H9 (cell line): ENCODE results near the gene COL18A1. TPM values are rescaled to one million over a fixed set of nuclear protein-coding genes. Genes with fewer than 3 reads are reported as not detected.

ENCODE experiments used
- DNase-seq: peaks from one replicate; pipeline ENCODE4 v3.0.0-alpha.2; 2017
- H2AFZ ChIP-seq: one replicate; pipeline ENCODE4 v1.6.1; 2013; ENCODE audit warnings: mild to moderate bottlenecking, low read length, control low read depth, moderate library complexity
- H2AK5ac ChIP-seq: 2 replicates; pipeline ENCODE4 v1.6.1; 2013; ENCODE audit warnings: low read length, control low read depth, mixed read lengths; ENCODE audit not compliant: insufficient read length
- H2BK120ac ChIP-seq: one replicate; pipeline ENCODE4 v1.6.1; 2013; ENCODE audit warnings: low read depth, mild to moderate bottlenecking, low read length, control low read depth, inconsistent platforms; ENCODE audit not compliant: poor library complexity, severe bottlenecking
- H2BK12ac ChIP-seq: 2 replicates; pipeline ENCODE4 v1.6.1; 2013; ENCODE audit warnings: low read length, control low read depth, mixed read lengths, low read depth; ENCODE audit not compliant: insufficient read length
- H2BK15ac ChIP-seq: 2 replicates; pipeline ENCODE4 v1.6.1; 2013; ENCODE audit warnings: low read depth, low read length, control low read depth
- H2BK20ac ChIP-seq: one replicate; pipeline ENCODE4 v1.6.1; 2013; ENCODE audit warnings: low read depth, mild to moderate bottlenecking, low read length, control low read depth, inconsistent platforms; ENCODE audit not compliant: poor library complexity, severe bottlenecking
- H2BK5ac ChIP-seq: 2 replicates; pipeline ENCODE4 v1.6.1; 2013; ENCODE audit warnings: low read length, control low read depth, mixed read lengths; ENCODE audit not compliant: insufficient read length
- H3K14ac ChIP-seq: 2 replicates; pipeline ENCODE4 v1.6.1; 2013; ENCODE audit warnings: low read length, control low read depth; ENCODE audit not compliant: insufficient read depth
- H3K18ac ChIP-seq: 2 replicates; pipeline ENCODE4 v1.6.1; 2013; ENCODE audit warnings: low read depth, mild to moderate bottlenecking, mixed read lengths, low read length, control low read depth; ENCODE audit not compliant: insufficient read length
- H3K23ac ChIP-seq: 2 replicates; pipeline ENCODE4 v1.6.1; 2013; ENCODE audit warnings: low read length, control low read depth, mixed read lengths, low read depth; ENCODE audit not compliant: insufficient read length
- H3K23me2 ChIP-seq: 2 replicates; pipeline ENCODE4 v1.6.1; 2013; ENCODE audit warnings: low read depth, mild to moderate bottlenecking, mixed read lengths, low read length, control low read depth; ENCODE audit not compliant: insufficient read length, poor library complexity, severe bottlenecking
- H3K27ac ChIP-seq: 2 replicates; pipeline ENCODE4 v1.5.1; 2013; ENCODE audit warnings: low read length, control low read depth, mixed read lengths, low read depth; ENCODE audit not compliant: insufficient read length
- H3K27me3 ChIP-seq: 2 replicates; pipeline ENCODE4 v1.6.1; 2013; ENCODE audit warnings: low read length, control low read depth, inconsistent platforms; ENCODE audit not compliant: insufficient read depth
- H3K4ac ChIP-seq: 2 replicates; pipeline ENCODE4 v1.6.1; 2013; ENCODE audit warnings: low read depth, mild to moderate bottlenecking, control low read depth, inconsistent platforms, low read length, moderate library complexity
- H3K4me1 ChIP-seq: 2 replicates; pipeline ENCODE4 v1.6.1; 2013; ENCODE audit warnings: low read length, control low read depth, inconsistent platforms; ENCODE audit not compliant: insufficient read depth
- H3K4me2 ChIP-seq: 2 replicates; pipeline ENCODE4 v1.6.1; 2013; ENCODE audit warnings: low read length, control low read depth, mixed read lengths; ENCODE audit not compliant: insufficient read length, insufficient read depth
- H3K56ac ChIP-seq: 2 replicates; pipeline ENCODE4 v1.6.1; 2013; ENCODE audit warnings: low read depth, mild to moderate bottlenecking, mixed read lengths, low read length, control low read depth; ENCODE audit not compliant: insufficient read length
- H3K79me1 ChIP-seq: 2 replicates; pipeline ENCODE4 v1.6.1; 2013; ENCODE audit warnings: low read depth, mild to moderate bottlenecking, moderate library complexity, low read length, control low read depth, inconsistent platforms; ENCODE audit not compliant: insufficient read depth, poor library complexity, severe bottlenecking
- H3K79me2 ChIP-seq: 2 replicates; pipeline ENCODE4 v1.6.1; 2013; ENCODE audit warnings: low read length, control low read depth, inconsistent platforms; ENCODE audit not compliant: insufficient read depth
- H3K9ac ChIP-seq: 2 replicates; pipeline ENCODE4 v1.6.1; 2013; ENCODE audit warnings: low read length, control low read depth, mixed read lengths; ENCODE audit not compliant: insufficient read length; ENCODE audit errors: extremely low read depth
- H3K9me3 ChIP-seq: one replicate; pipeline ENCODE4 v1.6.1; 2013; ENCODE audit warnings: low read depth, low read length, inconsistent platforms; ENCODE audit not compliant: control insufficient read depth
- H3T11ph ChIP-seq: one replicate; pipeline ENCODE4 v1.6.1; 2013; ENCODE audit warnings: mild to moderate bottlenecking, low read length, control low read depth, inconsistent platforms
- H4K20me1 ChIP-seq: one replicate; pipeline ENCODE4 v1.6.1; 2013; ENCODE audit not compliant: control insufficient read depth, insufficient read length, insufficient read depth
- H4K5ac ChIP-seq: 2 replicates; pipeline ENCODE4 v1.6.1; 2013; ENCODE audit warnings: low read depth, mild to moderate bottlenecking, mixed read lengths, low read length, control low read depth; ENCODE audit not compliant: insufficient read length
- H4K8ac ChIP-seq: replicated peaks from 2 replicates; pipeline ENCODE4 v1.6.1; 2013; ENCODE audit warnings: low read length, control low read depth, mixed read lengths, low read depth; ENCODE audit not compliant: insufficient read length
- H4K91ac ChIP-seq: 2 replicates; pipeline ENCODE4 v1.6.1; 2013; ENCODE audit warnings: low read depth, mild to moderate bottlenecking, moderate library complexity, mixed read lengths, low read length, control low read depth; ENCODE audit not compliant: insufficient read length
- H3K27ac Mint-ChIP-seq, 3 experiments: 2 replicates in 2 of 3; 3 replicates in 1 of 3; pipeline ENCODE4 v1.8.0; 2020 to 2021; ENCODE audit warnings: mixed read lengths in 3 of 3, mild to moderate bottlenecking in 1 of 3, moderate library complexity in 1 of 3
- H3K27me3 Mint-ChIP-seq: 2 replicates; pipeline ENCODE4 v1.8.0; 2021; ENCODE audit warnings: low read depth, mild to moderate bottlenecking, moderate library complexity, mixed read lengths
- H3K36me3 Mint-ChIP-seq, 3 experiments: 2 replicates in 2 of 3; 3 replicates in 1 of 3; pipeline ENCODE4 v1.8.0; 2020 to 2021; ENCODE audit warnings: low read depth in 3 of 3, mixed read lengths in 3 of 3; ENCODE audit not compliant: insufficient read depth in 1 of 3
- H3K4me1 Mint-ChIP-seq, 2 experiments: 2 replicates each; pipeline ENCODE4 v1.8.0; 2020; ENCODE audit warnings: mixed read lengths in 2 of 2
- H3K4me3 Mint-ChIP-seq, 2 experiments: 2 replicates in 1 of 2; 3 replicates in 1 of 2; pipeline ENCODE4 v1.8.0; 2020 to 2021; ENCODE audit warnings: mild to moderate bottlenecking in 2 of 2, mixed read lengths in 2 of 2, moderate library complexity in 1 of 2
- H3K9me3 Mint-ChIP-seq, 2 experiments: 2 replicates in 1 of 2; 3 replicates in 1 of 2; pipeline ENCODE4 v1.8.0; 2020; ENCODE audit warnings: mild to moderate bottlenecking in 2 of 2, mixed read lengths in 2 of 2, moderate library complexity in 1 of 2
- CTCF ChIP-seq: fragments of 200-600 bp; sonication (generic); conservative IDR thresholded peaks from 3 replicates; pipeline ENCODE4 v1.8.0; 2021; ENCODE audit warnings: antibody characterized with exemption, mild to moderate bottlenecking
- WGBS: extraction: QIAGEN DNeasy Blood & Tissue Kit; methylation state at CpG from one replicate; pipeline ENCODE4 v1.1.7; 2013; ENCODE audit warnings: missing lambda C conversion rate, low lambda C conversion rate, mixed read lengths; ENCODE audit not compliant: insufficient read length; ENCODE audit errors: extremely low coverage; 5-methylcytosine and 5-hydroxymethylcytosine counted together
- total RNA-seq: library from RNA; stranded (reverse); gene quantifications from 2 replicates; pipeline ENCODE4 v1.2.1, GENCODE V29; 2021

COL18A1 gene
- total RNA-seq, 1 experiment from 2014 or later: 232 TPM

- Mint-ChIP-seq H3K9me3 (no peaks in the 10 kb centered on the region; a peak in 2 of 5 replicates), H3K36me3 (peaks cover 5 to 18% (median 13%) of the 10 kb centered on the region in 3 experiments), H3K27me3 (no peaks in the 10 kb centered on the region), H3K4me1 (peaks cover 6% of the 10 kb centered on the region in 2 experiments; a peak in 3 of 4 replicates), H3K4me3 (no peak overlapping the region; a peak in 1 of 5 replicates), H3K27ac (peak overlapping the region; percentile 17 to 99 (median 40))
- Histone ChIP-seq H3K4me1 (no peaks in the 10 kb centered on the region), H3K23me2 (no peaks in the 10 kb centered on the region), H3K79me1 (peaks cover 2% of the 10 kb centered on the region), H4K5ac (no peak overlapping the region), H2BK20ac (no peak overlapping the region), H2AFZ (no peak overlapping the region), H2AK5ac (no peak overlapping the region), H3K27me3 (no peaks in the 10 kb centered on the region), H3K14ac (no peak overlapping the region), H4K20me1 (no peaks in the 10 kb centered on the region), H3K18ac (no peak overlapping the region), H3K4me2 (no peak overlapping the region), H3T11ph (no peak overlapping the region), H2BK15ac (no peak overlapping the region), H2BK12ac (no peak overlapping the region), H3K56ac (no peak overlapping the region), H2BK120ac (no peak overlapping the region), H3K79me2 (peaks cover 10% of the 10 kb centered on the region; the same call in 1 of the 2 replicates), H3K23ac (no peak overlapping the region), H3K4ac (no peak overlapping the region), H4K8ac (no peak overlapping the region), H4K91ac (no peak overlapping the region), H3K27ac (no peak overlapping the region), H2BK5ac (no peak overlapping the region), H3K9ac (no peak overlapping the region), H3K9me3 (no peaks in the 10 kb centered on the region)
- TF ChIP-seq CTCF: no peak
- no peak for DNase-seq
- no CpG with 5 or more reads among the region's 13 CpGs for WGBS
Measured at GRCh38 chr21:45453308-45453950, 48.5 kb downstream of the COL18A1 start.
